Upper lobe of right lung (tissue), 1 donor: Measurements from ENCODE around the gene COG7. TPM values are rescaled to one million over a fixed set of nuclear protein-coding genes. Genes with fewer than 3 reads are reported as not detected.
"Not testable (repeated sequence)": the region's sequence is repeated elsewhere in the genome, so short reads cannot be mapped to it uniquely, and the experiment has no call there.

Experiments
- ATAC-seq: fragments of 200-7000 bp; cut with Tn5 transposase; one replicate; pipeline ENCODE4 v1.9.1; 2020; ENCODE audit warnings: mild to moderate bottlenecking, moderate library complexity
- DNase-seq: peaks from one replicate; pipeline ENCODE4 v3.0.0-alpha.2; 2020
- H3K27ac ChIP-seq: fragments of 200-600 bp; one replicate; pipeline ENCODE4 v1.8.0; 2022
- H3K27me3 ChIP-seq: fragments of 200-600 bp; one replicate; pipeline ENCODE4 v1.8.0; 2022; ENCODE audit warnings: mild to moderate bottlenecking
- H3K36me3 ChIP-seq: fragments of 200-600 bp; one replicate; pipeline ENCODE4 v1.8.0; 2022
- H3K4me1 ChIP-seq: fragments of 200-600 bp; one replicate; pipeline ENCODE4 v1.8.0; 2022
- H3K4me3 ChIP-seq: fragments of 200-600 bp; one replicate; pipeline ENCODE4 v1.8.0; 2022; ENCODE audit warnings: mild to moderate bottlenecking
- H3K9me3 ChIP-seq: fragments of 200-600 bp; one replicate; pipeline ENCODE4 v1.8.0; 2022
- CTCF ChIP-seq: fragments of 200-600 bp; IDR thresholded peaks from one replicate; pipeline ENCODE4 v1.8.0; 2022; ENCODE audit warnings: antibody characterized with exemption
- intact Hi-C: fragments of 100-400 bp; cut with DNase I; formaldehyde crosslinking; loops from one replicate; pipeline ENCODE4 v1.11.0; 2022
- total RNA-seq: library from RNA; stranded (reverse); fragmentation: NEBNext Ultra II Directional; extraction: Animal tissue kit (Norgen Biotek cat#: 25700); gene quantifications from one replicate; pipeline ENCODE4 v1.2.1, GENCODE V29; 2021
- donor health status: DM: no; HTN: yes; CAD: no; lungs with severe emphysema.

Gene COG7
- total RNA-seq, 1 donor from 2014 or later: 21.2 TPM

DNA sequence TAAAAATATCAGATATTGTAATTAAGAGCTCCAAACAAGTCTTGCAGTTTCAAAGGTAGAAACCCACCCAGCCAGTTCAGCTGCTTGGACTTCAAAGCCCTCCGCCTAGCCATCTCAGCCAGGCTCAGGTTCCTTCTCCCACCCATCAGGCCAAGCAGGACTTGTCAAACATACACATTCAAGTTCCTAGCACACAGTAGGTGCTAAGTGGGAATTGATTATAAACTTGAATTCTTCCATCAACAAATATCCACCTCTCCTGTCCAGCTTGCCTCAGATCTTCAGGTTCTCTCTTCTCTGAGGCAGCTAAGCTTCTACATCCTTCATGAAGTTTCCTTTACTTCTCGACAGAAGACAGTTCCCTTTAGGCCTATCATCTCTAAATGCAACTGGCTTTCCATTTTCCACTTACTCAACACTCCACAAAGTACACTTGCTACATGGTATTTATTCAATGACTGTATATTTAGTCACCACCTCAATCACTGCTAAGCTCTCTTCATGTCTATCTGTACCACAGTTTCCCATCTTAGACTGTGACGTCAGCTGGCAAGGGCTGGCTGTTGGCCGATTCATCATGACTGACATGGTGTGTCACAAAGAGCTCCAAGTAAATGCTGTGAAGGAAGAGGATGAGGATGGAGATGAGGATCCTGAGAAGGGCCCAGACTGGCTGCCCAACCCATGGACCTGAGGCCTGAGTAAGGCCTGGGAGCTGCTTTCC, 13.3 kb upstream of the COG7 start:
- Histone ChIP-seq H3K36me3 (peaks cover 64% of the 10 kb centered on the region), H3K4me1 (peaks cover 6% of the 10 kb centered on the region), H3K27ac (no peak overlapping the region), H3K27me3 (no peaks in the 10 kb centered on the region), H3K9me3 (no peaks in the 10 kb centered on the region), H3K4me3 (no peak overlapping the region)
- ATAC-seq (no peak), DNase-seq (no peak)
- TF ChIP-seq CTCF: no peak
- intact Hi-C loops: no loop called here

DNA sequence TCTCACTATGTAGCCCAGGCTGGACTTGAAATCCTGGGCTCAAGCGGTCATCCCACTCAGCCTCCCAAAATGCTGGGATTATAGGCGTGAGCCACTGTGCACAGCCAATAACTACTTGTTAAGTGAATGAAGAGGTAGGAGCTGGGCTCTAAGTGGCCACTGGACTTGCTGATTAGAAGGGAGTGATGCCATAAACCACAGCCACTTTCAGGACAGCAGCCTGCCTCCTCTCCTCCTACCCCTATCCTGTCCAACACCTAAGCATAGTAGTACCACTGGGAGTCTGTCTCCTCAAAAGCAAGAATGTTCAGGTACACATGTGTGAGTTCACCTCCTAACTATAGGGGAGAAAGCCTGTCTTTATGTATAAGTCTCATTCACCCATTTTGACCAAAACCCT, 12.2 kb upstream of the COG7 start:
- Histone ChIP-seq H3K36me3 (peaks cover 53% of the 10 kb centered on the region), H3K27me3 (no peaks in the 10 kb centered on the region), H3K4me3 (no peak overlapping the region), H3K4me1 (peaks cover 6% of the 10 kb centered on the region), H3K9me3 (no peaks in the 10 kb centered on the region), H3K27ac (no peak overlapping the region)
- ATAC-seq (no peak), DNase-seq (no peak)
- no peak for TF ChIP-seq CTCF
- intact Hi-C loops: no loop called here

- H3K27ac ChIP-seq: no peak overlapping the region
- no peak for ATAC-seq
- H3K36me3 ChIP-seq: peaks cover 43% of the 10 kb centered on the region
- no peak for TF ChIP-seq CTCF
- H3K9me3 ChIP-seq: no peaks in the 10 kb centered on the region
- intact Hi-C loops: no loop called here
- no peak for DNase-seq
- H3K27me3 ChIP-seq: no peaks in the 10 kb centered on the region
- no peak overlapping the region for H3K4me3 ChIP-seq
- peaks cover 6% of the 10 kb centered on the region for H3K4me1 ChIP-seq
Measured at GRCh38 chr16:23464196-23464595, 11.2 kb upstream of the COG7 start.

DNA sequence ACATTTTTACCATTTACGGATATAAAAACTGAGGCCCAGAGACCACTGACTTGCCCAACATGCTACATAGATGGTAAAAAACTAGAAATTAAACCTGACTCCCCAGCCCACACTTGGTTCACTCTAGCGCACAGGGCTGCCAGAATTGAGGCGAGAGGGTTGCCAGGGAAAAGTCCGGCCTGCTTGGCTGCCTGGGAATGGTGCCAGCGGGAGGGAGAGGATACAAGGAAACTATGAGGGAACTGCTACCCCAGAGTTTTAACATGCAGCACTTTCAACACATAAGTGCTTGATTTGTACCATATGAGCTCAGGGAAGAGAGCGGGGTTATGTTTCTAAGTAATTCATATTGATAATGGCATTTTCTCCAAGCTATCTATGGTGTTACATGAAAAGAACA, 10.0 kb upstream of the COG7 start:
- not testable (repeated sequence) for H3K27ac ChIP-seq

GRCh38 chr16:23453338-23454052, 506 bp upstream of the COG7 start:
- H3K27ac ChIP-seq: peak overlapping the region; percentile 89
- H3K4me1 ChIP-seq: peaks cover 23% of the 10 kb centered on the region

More for the DNA sequence above, 10.0 kb upstream of the COG7 start:
- DNase-seq: peak; percentile 89
- H3K27me3 ChIP-seq, H3K9me3 ChIP-seq, H3K4me3 ChIP-seq, H3K4me1 ChIP-seq, intact Hi-C loops: not testable (repeated sequence)
- peak; percentile 72 for ATAC-seq
- peaks cover 31% of the 10 kb centered on the region for H3K36me3 ChIP-seq

More at GRCh38 chr16:23453338-23454052, 506 bp upstream of the COG7 start:
- Histone ChIP-seq H3K9me3 (no peaks in the 10 kb centered on the region), H3K36me3 (no peaks in the 10 kb centered on the region), H3K27me3 (no peaks in the 10 kb centered on the region), H3K4me3 (peak overlapping the region; percentile 98)
- intact Hi-C loops: no loop called here
- no peak for TF ChIP-seq CTCF
- ATAC-seq (peak; percentile 11), DNase-seq (no peak)
